Neuronal stem cell (in vitro differentiated cells): ENCODE results near the gene PIK3CD.
"Not testable (repeated sequence)": the region's sequence is repeated elsewhere in the genome, so short reads cannot be mapped to it uniquely, and the experiment has no call there.

ENCODE experiments used
- DNase-seq: peaks from one replicate; pipeline ENCODE4 v3.0.0-alpha.2; 2013; ENCODE audit warnings: low spot score
- H2AFZ ChIP-seq: one replicate; pipeline ENCODE4 v1.6.1; 2013; ENCODE audit warnings: mild to moderate bottlenecking, low read length, inconsistent platforms
- H2AK5ac ChIP-seq: 2 replicates; pipeline ENCODE4 v1.6.1; 2013; ENCODE audit warnings: low read depth, mild to moderate bottlenecking, inconsistent platforms, low read length, moderate library complexity, mixed read lengths
- H2BK120ac ChIP-seq: 2 replicates; pipeline ENCODE4 v1.6.1; 2013; ENCODE audit warnings: low read depth, mild to moderate bottlenecking, inconsistent platforms, low read length, moderate library complexity, mixed read lengths
- H2BK12ac ChIP-seq: one replicate; pipeline ENCODE4 v1.6.1; 2013; ENCODE audit warnings: low read length, inconsistent platforms
- H2BK15ac ChIP-seq: 2 replicates; pipeline ENCODE4 v1.6.1; 2013; ENCODE audit warnings: mild to moderate bottlenecking, low read length, inconsistent platforms, mixed read lengths
- H2BK5ac ChIP-seq: one replicate; pipeline ENCODE4 v1.6.1; 2013; ENCODE audit warnings: inconsistent platforms, mild to moderate bottlenecking, low read length, moderate library complexity
- H3K14ac ChIP-seq: one replicate; pipeline ENCODE4 v1.6.1; 2013; ENCODE audit warnings: low read length, inconsistent platforms
- H3K18ac ChIP-seq: 2 replicates; pipeline ENCODE4 v1.6.1; 2013; ENCODE audit warnings: low read length, inconsistent platforms
- H3K23ac ChIP-seq: 2 replicates; pipeline ENCODE4 v1.6.1; 2013; ENCODE audit warnings: low read depth, mild to moderate bottlenecking, mixed read lengths, low read length, inconsistent platforms; ENCODE audit not compliant: poor library complexity
- H3K27ac ChIP-seq: replicated peaks from 3 replicates; pipeline ENCODE4 v1.5.1; 2013; ENCODE audit warnings: low read length, inconsistent platforms
- H3K27me3 ChIP-seq, 3 experiments: 2 replicates each; pipeline ENCODE4 v1.6.1; 2013; ENCODE audit warnings: low read length in 3 of 3, mild to moderate bottlenecking in 2 of 3, inconsistent platforms in 1 of 3, low read depth in 1 of 3, mixed read lengths in 1 of 3, moderate library complexity in 1 of 3; ENCODE audit not compliant: control insufficient read depth in 3 of 3, insufficient read depth in 3 of 3
- H3K36me3 ChIP-seq, 2 donors: replicated peaks in 1 of 2; 2 replicates each; pipeline ENCODE4 v1.6.1; 2013; ENCODE audit warnings: low read length in 2 of 2; ENCODE audit not compliant: control insufficient read depth in 2 of 2, insufficient read depth in 2 of 2
- H3K4ac ChIP-seq: 2 replicates; pipeline ENCODE4 v1.6.1; 2013; ENCODE audit warnings: inconsistent platforms, mild to moderate bottlenecking, low read length, moderate library complexity
- H3K4me1 ChIP-seq, 2 donors: 1 replicate in 1 of 2; 2 replicates in 1 of 2; pipeline ENCODE4 v1.6.1; 2013; ENCODE audit warnings: low read length in 2 of 2, low read depth in 1 of 2; ENCODE audit not compliant: control insufficient read depth in 2 of 2, insufficient read depth in 1 of 2
- H3K4me2 ChIP-seq: one replicate; pipeline ENCODE4 v1.6.1; 2013; ENCODE audit warnings: mild to moderate bottlenecking, low read length, inconsistent platforms; ENCODE audit not compliant: insufficient read depth, poor library complexity, severe bottlenecking
- H3K4me3 ChIP-seq, 2 donors: 2 replicates each; pipeline ENCODE4 v1.5.1; 2013; ENCODE audit warnings: low read length in 2 of 2, mild to moderate bottlenecking in 2 of 2, inconsistent platforms in 1 of 2, moderate library complexity in 1 of 2
- H3K79me1 ChIP-seq: one replicate; pipeline ENCODE4 v1.6.1; 2013; ENCODE audit warnings: low read depth, mild to moderate bottlenecking, inconsistent platforms, low read length, moderate library complexity
- H3K9ac ChIP-seq: one replicate; pipeline ENCODE4 v1.6.1; 2013; ENCODE audit warnings: mild to moderate bottlenecking, low read depth, low read length, inconsistent platforms; ENCODE audit not compliant: poor library complexity
- H3K9me3 ChIP-seq, 2 donors: replicated peaks in 1 of 2; 2 replicates each; pipeline versions ENCODE3 to v1.6.1; 2013; ENCODE audit warnings: low read length in 2 of 2, mild to moderate bottlenecking in 2 of 2, inconsistent platforms in 1 of 2, low read depth in 1 of 2, mixed read lengths in 1 of 2, moderate library complexity in 1 of 2; ENCODE audit not compliant: control insufficient read depth in 2 of 2, insufficient read depth in 1 of 2
- H4K8ac ChIP-seq: one replicate; pipeline ENCODE4 v1.6.1; 2013; ENCODE audit warnings: low read depth, mild to moderate bottlenecking, inconsistent platforms, low read length, moderate library complexity
- H4K91ac ChIP-seq: one replicate; pipeline ENCODE4 v1.6.1; 2013; ENCODE audit warnings: low read length, low read depth, mild to moderate bottlenecking, inconsistent platforms; ENCODE audit not compliant: poor library complexity
- WGBS, 2 donors: extraction: QIAGEN DNeasy Blood & Tissue Kit; methylation state at CpG; one replicate each; pipeline ENCODE4 v1.1.7; 2013; ENCODE audit warnings: missing lambda C conversion rate in 2 of 2, mixed read lengths in 1 of 2; ENCODE audit not compliant: insufficient read length in 2 of 2, insufficient replicate concordance in 1 of 2; ENCODE audit errors: extremely low coverage in 2 of 2; 5-methylcytosine and 5-hydroxymethylcytosine counted together

The PIK3CD gene

GRCh38 chr1:9761855-9762254, 110.3 kb downstream of the PIK3CD start:
- no peak overlapping the region for H2BK120ac ChIP-seq
- H3K9me3 ChIP-seq: peaks cover 3 to 4% of the 10 kb centered on the region in 2 donors
- peaks cover 3% of the 10 kb centered on the region for H3K79me1 ChIP-seq
- H4K91ac ChIP-seq: no peak overlapping the region
- no peak for DNase-seq
- H3K18ac ChIP-seq: no peak overlapping the region
- no peak overlapping the region for H3K9ac ChIP-seq
- H2AK5ac ChIP-seq: no peak overlapping the region
- no peak overlapping the region for H3K4ac ChIP-seq
- no peak overlapping the region for H2BK12ac ChIP-seq
- peaks cover 4 to 33% of the 10 kb centered on the region in 2 donors for H3K36me3 ChIP-seq
- H2BK15ac ChIP-seq: no peak overlapping the region
- H3K4me1 ChIP-seq: peaks cover 3 to 5% of the 10 kb centered on the region in 2 donors
- no peak overlapping the region for H3K4me3 ChIP-seq
- no peak overlapping the region for H4K8ac ChIP-seq
- no peaks in the 10 kb centered on the region for H3K27me3 ChIP-seq
- no peak overlapping the region for H3K14ac ChIP-seq
- no peak overlapping the region for H3K23ac ChIP-seq
- WGBS, 2 donors: no CpG with 5 or more reads among the region's 9 CpGs
- no peak overlapping the region for H2BK5ac ChIP-seq
- H2AFZ ChIP-seq: no peak overlapping the region
- no peak overlapping the region for H3K4me2 ChIP-seq
- H3K27ac ChIP-seq: no peak overlapping the region

- H3K4me3 ChIP-seq, H3K9ac ChIP-seq, H3K27ac ChIP-seq, H2BK12ac ChIP-seq, H3K23ac ChIP-seq, H4K91ac ChIP-seq, H2AK5ac ChIP-seq, H3K9me3 ChIP-seq, H2BK5ac ChIP-seq, H3K14ac ChIP-seq, DNase-seq, H3K4me2 ChIP-seq, H2BK15ac ChIP-seq, H3K27me3 ChIP-seq, H2AFZ ChIP-seq, H3K4ac ChIP-seq, H2BK120ac ChIP-seq, H4K8ac ChIP-seq, H3K18ac ChIP-seq, H3K4me1 ChIP-seq, H3K79me1 ChIP-seq: not testable (repeated sequence)
- no CpG with 5 or more reads among the region's 25 CpGs for WGBS, 2 donors
- peaks cover 6 to 36% of the 10 kb centered on the region in 2 donors for H3K36me3 ChIP-seq
Observed at GRCh38 chr1:9762446-9762845, 110.9 kb downstream of the PIK3CD start.

DNA sequence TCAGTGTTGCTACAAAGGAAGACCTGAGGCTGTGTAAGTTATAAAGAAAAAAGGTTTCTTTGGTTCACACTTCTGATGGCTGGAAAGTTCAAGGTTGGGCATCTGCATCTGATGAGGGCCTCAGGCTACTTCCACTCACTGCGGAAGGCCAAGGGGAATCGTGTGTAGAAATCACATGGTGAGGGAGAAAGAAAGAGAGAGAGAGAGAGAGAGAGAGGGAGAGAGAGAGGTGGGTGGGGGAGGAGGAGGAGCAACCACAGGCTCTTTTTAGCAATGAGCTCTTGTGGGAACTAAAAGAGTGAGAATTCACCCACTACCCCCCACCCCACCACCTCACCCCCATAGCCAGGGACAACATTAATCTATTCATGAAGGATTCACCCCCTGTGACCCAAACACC, 112.4 kb downstream of the PIK3CD start:
- peaks cover 0 to 4% of the 10 kb centered on the region in 2 donors for H3K9me3 ChIP-seq
- no peak overlapping the region for H2BK5ac ChIP-seq
- peaks cover 3 to 8% of the 10 kb centered on the region in 2 donors for H3K4me1 ChIP-seq
- WGBS, 2 donors: no CpG with 5 or more reads among the region's 2 CpGs
- no peak overlapping the region for H3K14ac ChIP-seq
- H3K27me3 ChIP-seq: no peaks in the 10 kb centered on the region
- no peak overlapping the region for H4K91ac ChIP-seq
- H3K23ac ChIP-seq: no peak overlapping the region
- peaks cover 6 to 39% of the 10 kb centered on the region in 2 donors for H3K36me3 ChIP-seq
- H2BK120ac ChIP-seq: no peak overlapping the region
- H3K4ac ChIP-seq: no peak overlapping the region
- no peak overlapping the region for H2AFZ ChIP-seq
- H4K8ac ChIP-seq: no peak overlapping the region
- H3K18ac ChIP-seq: no peak overlapping the region
- H3K9ac ChIP-seq: no peak overlapping the region
- no peak overlapping the region for H3K4me3 ChIP-seq
- H2BK15ac ChIP-seq: no peak overlapping the region
- no peak overlapping the region for H2AK5ac ChIP-seq
- H3K27ac ChIP-seq: no peak overlapping the region
- H3K4me2 ChIP-seq: no peak overlapping the region
- DNase-seq: no peak
- no peak overlapping the region for H2BK12ac ChIP-seq
- peaks cover 7% of the 10 kb centered on the region for H3K79me1 ChIP-seq

GRCh38 chr1:9764550-9764949, 113.0 kb downstream of the PIK3CD start:
- no peak overlapping the region for H4K8ac ChIP-seq
- H3K79me1 ChIP-seq: peaks cover 7% of the 10 kb centered on the region
- WGBS, 2 donors: no CpG with 5 or more reads among the region's 3 CpGs
- H3K27ac ChIP-seq: no peak overlapping the region
- peaks cover 0 to 4% of the 10 kb centered on the region in 2 donors for H3K9me3 ChIP-seq
- H2AFZ ChIP-seq: no peak overlapping the region
- no peak overlapping the region for H2BK5ac ChIP-seq
- H3K18ac ChIP-seq: no peak overlapping the region
- no peaks in the 10 kb centered on the region for H3K27me3 ChIP-seq
- no peak overlapping the region for H3K23ac ChIP-seq
- no peak overlapping the region for H3K14ac ChIP-seq
- DNase-seq: no peak
- no peak overlapping the region for H3K4ac ChIP-seq
- H2BK12ac ChIP-seq: no peak overlapping the region
- H3K4me2 ChIP-seq: no peak overlapping the region
- H2AK5ac ChIP-seq: no peak overlapping the region
- H2BK120ac ChIP-seq: no peak overlapping the region
- H3K36me3 ChIP-seq: peaks cover 6 to 39% of the 10 kb centered on the region in 2 donors
- no peak overlapping the region for H3K4me3 ChIP-seq
- H2BK15ac ChIP-seq: no peak overlapping the region
- H4K91ac ChIP-seq: no peak overlapping the region
- no peak overlapping the region for H3K9ac ChIP-seq
- H3K4me1 ChIP-seq: peaks cover 3 to 8% of the 10 kb centered on the region in 2 donors
